Left ventricle myocardium superior (tissue), 1 donor: ENCODE measurements around the gene TFDP1. TPM values are rescaled to one million over a fixed set of nuclear protein-coding genes. Genes with fewer than 3 reads are reported as not detected.
"Not testable (repeated sequence)": the region's sequence is repeated elsewhere in the genome, so short reads cannot be mapped to it uniquely, and the experiment has no call there.

ENCODE experiments used
- ATAC-seq: fragments of 200-7000 bp; cut with Tn5 transposase; one replicate; pipeline ENCODE4 v1.9.1; 2020; ENCODE audit warnings: mild to moderate bottlenecking, moderate library complexity
- DNase-seq: peaks from one replicate; pipeline ENCODE4 v3.0.0-alpha.2; 2020
- intact Hi-C: fragments of 100-400 bp; cut with micrococcal nuclease; formaldehyde crosslinking; loops from one replicate; pipeline ENCODE4 v1.11.0; 2022
- total RNA-seq: library from RNA; stranded (reverse); fragmentation: NEBNext Ultra II Directional; extraction: Animal tissue kit (Norgen Biotek cat#: 25700); gene quantifications from one replicate; pipeline ENCODE4 v1.2.1, GENCODE V29; 2021
- donor health status: DM: no; HTN: yes; CAD: no; lungs with severe emphysema.

Gene TFDP1
- total RNA-seq, 1 donor from 2014 or later: 45.1 TPM

- intact Hi-C loops, ATAC-seq, DNase-seq: not testable (repeated sequence)
Measured at GRCh38 chr13:113624640-113625304, 40.2 kb downstream of the TFDP1 start.

GRCh38 chr13:113625965-113626721 lies 41.6 kb downstream of the TFDP1 start:
- no peak for ATAC-seq
- intact Hi-C loops: no loop called here
- no peak for DNase-seq

GRCh38 chr13:113627136-113627535 lies 42.6 kb downstream of the TFDP1 start:
- no peak for ATAC-seq
- no peak for DNase-seq
- intact Hi-C loops: no loop called here

GRCh38 chr13:113628291-113629270 lies 44.0 kb downstream of the TFDP1 start:
- intact Hi-C loops: no loop called here
- ATAC-seq: no peak
- DNase-seq: peak; percentile 13

GRCh38 chr13:113629866-113630265 lies 45.3 kb downstream of the TFDP1 start:
- intact Hi-C loops: no loop called here
- ATAC-seq (no peak), DNase-seq (peak; percentile 19)

- no peak for ATAC-seq
- peak; percentile 12 for DNase-seq
- intact Hi-C loops: no loop called here
Measured at GRCh38 chr13:113630296-113630695, 45.7 kb downstream of the TFDP1 start.

- no peak for ATAC-seq
- DNase-seq: peak; percentile 15
- intact Hi-C loops: no loop called here
Measured at GRCh38 chr13:113630804-113631203, 46.3 kb downstream of the TFDP1 start.

GRCh38 chr13:113631341-113632095 lies 47.0 kb downstream of the TFDP1 start:
- intact Hi-C loops: no loop called here
- ATAC-seq (no peak), DNase-seq (peak; percentile 16)

- intact Hi-C loops: no loop called here
- ATAC-seq (no peak), DNase-seq (peak; percentile 4)
Measured at GRCh38 chr13:113632706-113633484, 48.3 kb downstream of the TFDP1 start.

- intact Hi-C loops: no loop called here
- no peak for ATAC-seq
- DNase-seq: peak; percentile 14
Measured at GRCh38 chr13:113633485-113633873, 48.9 kb downstream of the TFDP1 start.

GRCh38 chr13:113634279-113635047 lies 49.9 kb downstream of the TFDP1 start:
- no peak for ATAC-seq
- intact Hi-C loops: no loop called here
- peak; percentile 12 for DNase-seq

GRCh38 chr13:113635048-113635420 lies 50.5 kb downstream of the TFDP1 start:
- intact Hi-C loops: no loop called here
- peak; percentile 9 for DNase-seq
- ATAC-seq: no peak

- ATAC-seq: no peak
- peak; percentile 21 for DNase-seq
- intact Hi-C loops: no loop called here
Measured at GRCh38 chr13:113635709-113636108, 51.2 kb downstream of the TFDP1 start.

- intact Hi-C loops: no loop called here
- DNase-seq (peak; percentile 8), ATAC-seq (no peak)
Measured at GRCh38 chr13:113636266-113636963, 51.9 kb downstream of the TFDP1 start.

- intact Hi-C loops: no loop called here
- DNase-seq (peak; percentile 20), ATAC-seq (no peak)
Measured at GRCh38 chr13:113637262-113638160, 53.0 kb downstream of the TFDP1 start.

GRCh38 chr13:113638173-113638746 lies 53.7 kb downstream of the TFDP1 start:
- DNase-seq (peak; percentile 7), ATAC-seq (no peak)
- intact Hi-C loops: no loop called here
